H1 (cell line): Measurements from ENCODE around the gene COL6A1. TPM values are rescaled to one million over a fixed set of nuclear protein-coding genes. Genes with fewer than 3 reads are reported as not detected.

ENCODE experiments used
- CTCF ChIA-PET: fragments of 300-600 bp; sonication (Branson Sonifier 250); formaldehyde crosslinking; loops from one replicate; lab custom pipeline; 2021; ENCODE audit not compliant: partially characterized antibody; lab: Charles Lee
- POLR2A ChIA-PET: fragments of 300-600 bp; sonication (Branson Sonifier 250); formaldehyde crosslinking; loops from one replicate; lab custom pipeline; 2021; ENCODE audit warnings: inconsistent platforms; ENCODE audit not compliant: partially characterized antibody; lab: Charles Lee
- DNase-seq, 2 experiments: peaks; one replicate each; pipeline versions ENCODE4 v3.0.0 to v3.0.0-alpha.2; 2010 to 2022; ENCODE audit warnings: low spot score in 2 of 2, low read depth in 1 of 2, mixed read lengths in 1 of 2
- FAIRE-seq: peaks from 2 replicates; lab custom pipeline; 2011; peaks lifted over from hg19 to GRCh38; lab: Jason Lieb, UNC
- H2AFZ ChIP-seq: 2 replicates; pipeline ENCODE4 v1.8.1; 2012; ENCODE audit warnings: low read length, inconsistent platforms
- H2AK5ac ChIP-seq: 2 replicates; pipeline ENCODE4 v1.6.1; 2013; ENCODE audit warnings: low read depth, low read length
- H2BK120ac ChIP-seq: replicated peaks from 2 replicates; pipeline ENCODE3; 2013; ENCODE audit warnings: low read depth, low read length, inconsistent platforms
- H2BK12ac ChIP-seq: 2 replicates; pipeline ENCODE4 v1.6.1; 2013; ENCODE audit warnings: low read depth, low read length
- H2BK15ac ChIP-seq: 2 replicates; pipeline ENCODE4 v1.6.1; 2013; ENCODE audit warnings: low read length
- H2BK20ac ChIP-seq: 2 replicates; pipeline ENCODE4 v1.6.1; 2013; ENCODE audit warnings: low read length
- H2BK5ac ChIP-seq: 2 replicates; pipeline ENCODE4 v1.6.1; 2013; ENCODE audit warnings: low read depth, low read length
- H3K14ac ChIP-seq: 2 replicates; pipeline ENCODE4 v1.6.1; 2013; ENCODE audit warnings: inconsistent platforms; ENCODE audit not compliant: insufficient read length
- H3K18ac ChIP-seq: 2 replicates; pipeline ENCODE4 v1.6.1; 2013; ENCODE audit warnings: low read length; ENCODE audit errors: extremely low read depth
- H3K23ac ChIP-seq: 2 replicates; pipeline ENCODE4 v1.6.1; 2013; ENCODE audit warnings: inconsistent platforms; ENCODE audit not compliant: insufficient read length
- H3K23me2 ChIP-seq: 2 replicates; pipeline ENCODE4 v1.6.1; 2013; ENCODE audit warnings: low read depth, low read length
- H3K27ac ChIP-seq: 2 replicates; pipeline ENCODE4 v1.6.1; 2011; ENCODE audit warnings: low read depth, low read length, inconsistent platforms
- H3K27me3 ChIP-seq, 4 experiments: replicated peaks in 1 of 4; 1 replicate in 1 of 4; 2 replicates in 3 of 4; pipeline versions ENCODE4 v1.6.1 to v1.8.1; 2011 to 2013; ENCODE audit warnings: low read length in 3 of 4, mild to moderate bottlenecking in 3 of 4, inconsistent platforms in 2 of 4, mixed read lengths in 2 of 4, moderate library complexity in 1 of 4; ENCODE audit not compliant: control insufficient read depth in 3 of 4, insufficient read depth in 3 of 4; ENCODE audit errors: extremely low read depth in 1 of 4
- H3K36me3 ChIP-seq, 4 experiments: 2 replicates each; pipeline versions ENCODE4 v1.6.1 to v1.8.1; 2011 to 2013; ENCODE audit warnings: mild to moderate bottlenecking in 4 of 4, low read length in 3 of 4, moderate library complexity in 2 of 4, control low read depth in 1 of 4, inconsistent platforms in 1 of 4; ENCODE audit not compliant: insufficient read depth in 4 of 4, control insufficient read depth in 2 of 4
- H3K4ac ChIP-seq: replicated peaks from 2 replicates; pipeline ENCODE3; 2013; ENCODE audit warnings: low read length, low read depth, mixed read lengths, inconsistent platforms; ENCODE audit not compliant: insufficient read length
- H3K4me1 ChIP-seq, 4 experiments: replicated peaks in 1 of 4; 1 replicate in 1 of 4; 2 replicates in 3 of 4; pipeline versions ENCODE4 v1.6.1 to v1.8.1; 2011 to 2013; ENCODE audit warnings: low read length in 3 of 4, inconsistent platforms in 2 of 4, mixed read lengths in 1 of 4; ENCODE audit not compliant: insufficient read depth in 4 of 4, control insufficient read depth in 3 of 4
- H3K4me2 ChIP-seq, 2 experiments: 2 replicates each; pipeline versions ENCODE4 v1.6.1 to v1.8.1; 2011 to 2013; ENCODE audit warnings: low read depth in 2 of 2, low read length in 2 of 2, control low read depth in 1 of 2, inconsistent platforms in 1 of 2, mild to moderate bottlenecking in 1 of 2; ENCODE audit not compliant: insufficient read depth in 1 of 2
- H3K4me3 ChIP-seq, 4 experiments: fragments of 200-600, 300-600 bp in 1 of 4; sonication (generic), shearing (Covaris generic), sonication (Bioruptor Twin) in 1 of 4; 2 replicates each; pipeline versions ENCODE4 v1.5.1 to v1.8.1; 2011 to 2016; ENCODE audit warnings: low read length in 4 of 4, low read depth in 3 of 4, control low read depth in 2 of 4, inconsistent platforms in 2 of 4, mild to moderate bottlenecking in 2 of 4, mixed read lengths in 1 of 4, moderate library complexity in 1 of 4; ENCODE audit not compliant: insufficient read depth in 2 of 4; ENCODE audit errors: extremely low read depth in 1 of 4
- H3K56ac ChIP-seq: replicated peaks from 2 replicates; pipeline ENCODE3; 2013; ENCODE audit warnings: low read depth, mild to moderate bottlenecking, mixed read lengths, low read length, inconsistent platforms; ENCODE audit not compliant: insufficient read length
- H3K79me1 ChIP-seq: 2 replicates; pipeline ENCODE4 v1.6.1; 2013; ENCODE audit warnings: low read depth, low read length, control low read depth
- H3K79me2 ChIP-seq, 2 experiments: 2 replicates each; pipeline versions ENCODE4 v1.6.1 to v1.8.1; 2012 to 2013; ENCODE audit warnings: low read length in 2 of 2, mild to moderate bottlenecking in 2 of 2, inconsistent platforms in 1 of 2; ENCODE audit not compliant: insufficient read depth in 2 of 2, control insufficient read depth in 1 of 2
- H3K9ac ChIP-seq, 4 experiments: replicated peaks in 1 of 4; 1 replicate in 1 of 4; 2 replicates in 3 of 4; pipeline versions ENCODE4 v1.6.1 to v1.8.1; 2011 to 2013; ENCODE audit warnings: low read depth in 3 of 4, low read length in 3 of 4, control low read depth in 2 of 4, mild to moderate bottlenecking in 2 of 4, moderate library complexity in 2 of 4, inconsistent platforms in 1 of 4; ENCODE audit errors: extremely low read depth in 1 of 4
- H3K9me3 ChIP-seq, 2 experiments: 2 replicates each; pipeline versions ENCODE4 v1.6.1 to v1.8.1; 2012 to 2013; ENCODE audit warnings: mild to moderate bottlenecking in 2 of 2, moderate library complexity in 2 of 2, control low read depth in 1 of 2, inconsistent platforms in 1 of 2, low read depth in 1 of 2, low read length in 1 of 2, mixed read lengths in 1 of 2; ENCODE audit not compliant: insufficient read depth in 2 of 2
- H4K20me1 ChIP-seq, 2 experiments: replicated peaks in 1 of 2; 2 replicates each; pipeline versions ENCODE3 to v1.8.1; 2011 to 2013; ENCODE audit warnings: inconsistent platforms in 2 of 2, low read length in 2 of 2, mild to moderate bottlenecking in 1 of 2; ENCODE audit not compliant: insufficient read depth in 2 of 2, control insufficient read depth in 1 of 2
- H4K5ac ChIP-seq: 2 replicates; pipeline ENCODE4 v1.6.1; 2013; ENCODE audit warnings: low read length, low read depth, mixed read lengths, inconsistent platforms; ENCODE audit not compliant: insufficient read length
- H4K8ac ChIP-seq: 2 replicates; pipeline ENCODE4 v1.8.0; 2013; ENCODE audit warnings: mild to moderate bottlenecking, moderate library complexity, low read length, inconsistent platforms; ENCODE audit not compliant: insufficient read depth; ENCODE audit errors: extremely low read depth
- H4K91ac ChIP-seq: replicated peaks from 2 replicates; pipeline ENCODE3; 2013; ENCODE audit warnings: low read length, mixed read lengths, inconsistent platforms; ENCODE audit not compliant: insufficient read length
- EZH2 ChIP-seq: fragments of 200-600 bp; sonication (generic); IDR thresholded peaks from 2 replicates; pipeline ENCODE4 v1.7.1; 2012; ENCODE audit warnings: low read depth, mild to moderate bottlenecking, moderate library complexity, low read length, inconsistent platforms; ENCODE audit not compliant: severe bottlenecking
- RNF2 ChIP-seq: fragments of 200-900, 300-1000 bp; sonication (generic); IDR thresholded peaks from 2 replicates; pipeline ENCODE4 v1.7.1; 2016; ENCODE audit warnings: borderline replicate concordance, low read depth, mild to moderate bottlenecking, antibody characterized with exemption, low read length; ENCODE audit not compliant: poor library complexity, severe bottlenecking; ENCODE audit errors: missing control alignments
- SP1 ChIP-seq: IDR thresholded peaks from 2 replicates; pipeline ENCODE4 v1.6.1; 2011; ENCODE audit warnings: low read depth, low read length
- TAF7 ChIP-seq: optimal IDR thresholded peaks from 2 replicates; pipeline ENCODE3; 2011; ENCODE audit warnings: low read depth, mild to moderate bottlenecking, inconsistent platforms, low read length, moderate library complexity, borderline replicate concordance
- WGBS, 2 experiments: shearing (Covaris generic) in 1 of 2; methylation state at CpG; one replicate each; pipeline versions ENCODE4 v1.1.6 to v1.1.7; 2013 to 2015; ENCODE audit warnings: low lambda C conversion rate in 2 of 2, mixed read lengths in 2 of 2, inconsistent platforms in 1 of 2, low coverage in 1 of 2, missing lambda C conversion rate in 1 of 2; ENCODE audit not compliant: insufficient replicate concordance in 2 of 2, insufficient coverage in 1 of 2, insufficient read length in 1 of 2; ENCODE audit errors: extremely low coverage in 1 of 2, missing lambda C conversion rate in 1 of 2; 5-methylcytosine and 5-hydroxymethylcytosine counted together
- polyA plus RNA-seq, 7 experiments: library from polyadenylated mRNA; depleted of rRNA in 3 of 7; stranded (reverse) in 5 of 7; unstranded in 2 of 7; fragments of >200 nt in 5 of 7; fragments of 200-250 nt in 2 of 7; gene quantifications; 1 replicate in 5 of 7; 2 replicates in 1 of 7; 4 replicates in 1 of 7; pipeline versions ENCODE4 v1.2.1 to v1.2.3, GENCODE V29; 2011 to 2013; ENCODE audit warnings: missing spikeins in 2 of 7, mixed read lengths in 2 of 7
- total RNA-seq: library from RNA; stranded (reverse); fragmentation: NEBNext Ultra II Directional; extraction: Animal tissue kit (Norgen Biotek cat#: 25700); gene quantifications from 2 replicates; pipeline ENCODE4 v1.2.1, GENCODE V29; 2021

COL6A1 gene
- total and polyA plus RNA-seq, 2 of the 8 experiments (the other 6 are each of a cell fraction or from before 2014, with no cell fraction given): 100 to 115 TPM

DNA sequence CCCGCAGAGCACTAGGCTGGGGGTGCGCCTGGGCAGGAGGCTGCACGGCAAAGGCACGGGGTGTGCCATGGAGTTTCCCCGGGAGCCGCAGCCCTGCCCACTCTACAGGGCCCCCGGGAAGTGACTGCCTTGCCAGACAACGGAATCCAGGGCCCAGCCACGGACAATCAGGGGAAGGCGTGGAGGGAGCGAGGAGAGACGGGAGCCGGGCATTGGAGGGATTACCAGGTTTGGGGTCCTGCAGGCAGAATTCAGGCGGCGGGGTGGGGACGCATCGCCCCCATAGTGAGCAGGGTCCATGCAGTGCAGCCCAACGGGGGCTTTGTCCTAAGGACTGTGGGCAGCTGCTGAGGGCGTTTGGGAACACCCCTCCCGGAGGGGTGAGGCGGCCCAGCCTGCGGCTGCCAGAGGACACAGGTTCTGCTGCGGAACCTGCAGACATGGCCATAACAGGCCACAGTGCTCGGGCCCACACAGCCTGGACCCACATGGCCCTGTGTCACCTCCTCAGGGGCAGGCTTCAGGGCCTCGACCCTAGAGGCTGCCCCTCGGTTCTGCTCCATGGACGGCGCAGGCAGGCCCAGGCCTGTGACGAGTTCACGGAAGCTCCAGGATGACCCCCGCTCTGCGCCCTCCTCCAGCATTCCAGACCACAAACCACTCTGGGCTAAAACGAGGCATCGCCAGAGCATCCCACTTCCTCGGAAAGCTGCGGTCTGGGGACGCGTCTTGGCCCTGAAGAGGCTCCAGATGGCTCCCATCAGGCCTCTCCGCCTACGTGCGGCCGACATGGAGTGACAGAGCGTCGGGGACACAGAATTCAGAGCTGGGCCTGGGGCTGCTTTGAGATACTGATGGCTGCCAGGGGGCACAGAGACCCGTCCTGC lies 54.5 kb downstream of the COL6A1 start:
- Histone ChIP-seq H2BK120ac (no peak overlapping the region), H3K9ac (no peak overlapping the region), H3K4ac (no peak overlapping the region), H2AK5ac (no peak overlapping the region), H3K27ac (no peak overlapping the region; the same call in 1 of the 2 replicates), H2BK20ac (no peak overlapping the region), H3K4me2 (no peak overlapping the region), H2BK15ac (no peak overlapping the region; the same call in 1 of the 2 replicates), H3K4me1 (peaks cover 0 to under 1% (median 0%) of the 10 kb centered on the region in 4 experiments; a peak in 2 of 7 replicates), H2BK5ac (no peak overlapping the region), H4K91ac (no peak overlapping the region), H3K79me2 (no peaks in the 10 kb centered on the region), H3K27me3 (no peaks in the 10 kb centered on the region), H4K20me1 (no peaks in the 10 kb centered on the region), H3K14ac (no peak overlapping the region), H2BK12ac (no peak overlapping the region)
- FAIRE-seq: no peak
- WGBS, 2 experiments: 96% methylated on average over 39 of the region's 45 CpGs; no CpG with 5 or more reads in 1 of the 2 experiments
- no peak for TF ChIP-seq RNF2
- no peak for TF ChIP-seq SP1
- no peak for TF ChIP-seq TAF7
- TF ChIP-seq EZH2: no peak
- TF ChIP-seq, all 59 proteins: peak for 0
- Histone ChIP-seq H4K5ac (no peak overlapping the region), H3K36me3 (no peaks in the 10 kb centered on the region), H3K56ac (no peak overlapping the region), H2AFZ (no peak overlapping the region; the same call in 1 of the 2 replicates), H3K9me3 (no peaks in the 10 kb centered on the region), H3K23me2 (no peaks in the 10 kb centered on the region), H3K18ac (no peak overlapping the region), H3K79me1 (no peaks in the 10 kb centered on the region), H4K8ac (peak overlapping the region; percentile 57; the same call in 1 of the 2 replicates), H3K23ac (no peak overlapping the region), H3K4me3 (no peak overlapping the region)
- ChIA-PET POLR2A (no interaction called here), CTCF (no interaction called here)
- DNase-seq: no peak
